Gastrocnemius medialis (tissue), 4 donors: ENCODE data around the gene BAHCC1. TPM values are rescaled to one million over a fixed set of nuclear protein-coding genes. Genes with fewer than 3 reads are reported as not detected.
A peak's percentile ranks its signal among the peaks of the same experiment; 100 is the strongest.

Experiments used
- ATAC-seq, 2 donors: fragments of 150-250 bp; one replicate each; pipeline ENCODE4 v1.9.1; 2016
- DNase-seq, 2 donors: peaks; one replicate each; pipeline ENCODE4 v3.0.0-alpha.2; 2019
- H3K27ac ChIP-seq, 4 donors: fragments of 200-600 bp; sonication (generic); 1 replicate in 1 of 4; 2 replicates in 3 of 4; pipeline ENCODE4 v1.5.1; 2016 to 2018; ENCODE audit warnings: mild to moderate bottlenecking in 2 of 4, moderate library complexity in 1 of 4
- H3K27me3 ChIP-seq, 3 donors: fragments of 200-600 bp; sonication (generic) in 2 of 3; 1 replicate in 1 of 3; 2 replicates in 2 of 3; pipeline versions ENCODE4 v1.5.1 to v1.6.0; 2016 to 2019; ENCODE audit warnings: mild to moderate bottlenecking in 1 of 3, moderate library complexity in 1 of 3
- H3K36me3 ChIP-seq, 2 donors: fragments of 200-600 bp; sonication (generic) in 1 of 2; one replicate each; pipeline ENCODE4 v1.5.1; 2017 to 2018
- H3K4me1 ChIP-seq, 2 donors: fragments of 200-600 bp; sonication (generic) in 1 of 2; one replicate each; pipeline ENCODE4 v1.5.1; 2016 to 2017; ENCODE audit warnings: mild to moderate bottlenecking in 2 of 2
- H3K4me3 ChIP-seq, 4 donors: fragments of 200-600 bp; sonication (generic) in 3 of 4; 1 replicate in 1 of 4; 2 replicates in 3 of 4; pipeline ENCODE4 v1.5.1; 2016 to 2019; ENCODE audit warnings: mild to moderate bottlenecking in 2 of 4
- H3K9me3 ChIP-seq, 3 donors: fragments of 200-600 bp; sonication (generic) in 2 of 3; 1 replicate in 1 of 3; 2 replicates in 2 of 3; pipeline ENCODE4 v1.5.1; 2016 to 2019
- POLR2A ChIP-seq, 2 donors: fragments of 450-650 bp; IDR thresholded peaks; one replicate each; pipeline ENCODE4 v1.6.1; 2017; ENCODE audit warnings: antibody characterized with exemption in 2 of 2, mild to moderate bottlenecking in 2 of 2, moderate library complexity in 2 of 2
- in situ Hi-C, 4 donors: fragments of 200-750 bp; cut with MboI; loops; one replicate each; pipeline versions ENCODE4 v1.15.0 to v1.8.0; 2017; ENCODE audit warnings: low sequenced_read_pairs in 4 of 4
- intact Hi-C: fragments of 100-400 bp; cut with DNase I; formaldehyde crosslinking; loops from one replicate; pipeline ENCODE4 v1.15.1; 2023; ENCODE audit warnings: low total_unique reads
- total RNA-seq, 4 donors: library from RNA; depleted of rRNA; stranded (reverse); fragments of >200 nt; gene quantifications; one replicate each; pipeline versions ENCODE4 v1.1.0 to v1.2.3, GENCODE V29; 2016
- TF ChIP-seq, protein P1 (sequence below), 5 experiments: fragments of 450-650 bp in 3 of 5; fragments of 200-600 bp in 2 of 5; sonication (generic) in 2 of 5; IDR thresholded peaks in 4 of 5; conservative IDR thresholded peaks in 1 of 5; 1 replicate in 4 of 5; 2 replicates in 1 of 5; pipeline ENCODE4 v1.5.1; 2016 to 2019; ENCODE audit warnings: antibody characterized with exemption in 5 of 5, mild to moderate bottlenecking in 3 of 5, moderate library complexity in 3 of 5

BAHCC1 gene
- total RNA-seq, 4 donors from 2014 or later = 2.5 to 8.4 (median 5.8) TPM

DNA sequence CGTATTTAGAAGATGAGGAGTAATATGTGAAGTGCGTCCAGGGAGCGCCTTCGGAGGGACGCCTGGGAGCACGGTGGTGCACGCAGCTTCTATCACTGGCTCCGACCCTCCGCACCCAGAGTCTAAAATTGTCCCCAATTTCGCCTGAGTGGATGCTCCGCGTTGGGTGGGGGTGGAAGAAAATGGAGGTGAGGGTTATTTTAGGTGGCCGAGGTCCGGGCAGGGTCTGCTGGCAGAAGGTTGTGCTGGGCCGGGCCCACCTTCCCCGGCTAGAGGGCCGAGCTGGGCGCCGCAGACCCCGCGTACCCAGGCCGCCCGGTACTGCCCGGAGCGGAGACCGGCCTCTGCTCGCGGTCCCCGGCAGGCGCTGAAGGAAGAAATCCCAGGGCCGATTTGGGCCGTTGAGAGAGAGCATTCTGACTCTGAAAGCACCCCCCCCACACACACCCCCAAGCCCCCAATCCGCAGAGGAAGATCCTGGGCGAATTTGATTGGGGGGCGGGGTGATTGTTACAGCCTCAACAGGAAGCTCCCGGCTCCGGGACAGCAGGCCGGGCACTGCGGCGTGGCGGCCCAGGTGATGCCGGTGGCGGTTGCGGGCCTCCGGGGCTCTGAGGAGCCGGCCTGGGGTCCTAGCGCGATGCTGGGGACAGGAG lies 3.0 kb downstream of the BAHCC1 start:
- H3K4me1 ChIP-seq = peaks cover 32 to 48% of the 10 kb centered on the region in 2 donors
- in situ Hi-C loops = loop anchor here in 1 of 4 donors (10.0 kb wide), 1 partner anchor 104 kb away; the partner anchor contains the start of gene SLC38A10
- H3K36me3 ChIP-seq = no peaks in the 10 kb centered on the region
- no peak for TF ChIP-seq POLR2A (IDR thresholded peaks at IDR 0.05)
- TF ChIP-seq, protein P1, sequence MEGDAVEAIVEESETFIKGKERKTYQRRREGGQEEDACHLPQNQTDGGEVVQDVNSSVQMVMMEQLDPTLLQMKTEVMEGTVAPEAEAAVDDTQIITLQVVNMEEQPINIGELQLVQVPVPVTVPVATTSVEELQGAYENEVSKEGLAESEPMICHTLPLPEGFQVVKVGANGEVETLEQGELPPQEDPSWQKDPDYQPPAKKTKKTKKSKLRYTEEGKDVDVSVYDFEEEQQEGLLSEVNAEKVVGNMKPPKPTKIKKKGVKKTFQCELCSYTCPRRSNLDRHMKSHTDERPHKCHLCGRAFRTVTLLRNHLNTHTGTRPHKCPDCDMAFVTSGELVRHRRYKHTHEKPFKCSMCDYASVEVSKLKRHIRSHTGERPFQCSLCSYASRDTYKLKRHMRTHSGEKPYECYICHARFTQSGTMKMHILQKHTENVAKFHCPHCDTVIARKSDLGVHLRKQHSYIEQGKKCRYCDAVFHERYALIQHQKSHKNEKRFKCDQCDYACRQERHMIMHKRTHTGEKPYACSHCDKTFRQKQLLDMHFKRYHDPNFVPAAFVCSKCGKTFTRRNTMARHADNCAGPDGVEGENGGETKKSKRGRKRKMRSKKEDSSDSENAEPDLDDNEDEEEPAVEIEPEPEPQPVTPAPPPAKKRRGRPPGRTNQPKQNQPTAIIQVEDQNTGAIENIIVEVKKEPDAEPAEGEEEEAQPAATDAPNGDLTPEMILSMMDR (IDR thresholded peaks at IDR 0.05 in 4 of 5, conservative IDR thresholded peaks at IDR 0.05 in 1 of 5) = no peak
- DNase-seq (no peak), ATAC-seq (no peak)
- intact Hi-C loops = no loop called here
- no peaks in the 10 kb centered on the region for H3K27me3 ChIP-seq
- H3K9me3 ChIP-seq = no peaks in the 10 kb centered on the region
- peak overlapping the region; percentile 72 to 84 (median 82) for H3K4me3 ChIP-seq
- peak overlapping the region; percentile 98 to 99 (median 99) for H3K27ac ChIP-seq

DNA sequence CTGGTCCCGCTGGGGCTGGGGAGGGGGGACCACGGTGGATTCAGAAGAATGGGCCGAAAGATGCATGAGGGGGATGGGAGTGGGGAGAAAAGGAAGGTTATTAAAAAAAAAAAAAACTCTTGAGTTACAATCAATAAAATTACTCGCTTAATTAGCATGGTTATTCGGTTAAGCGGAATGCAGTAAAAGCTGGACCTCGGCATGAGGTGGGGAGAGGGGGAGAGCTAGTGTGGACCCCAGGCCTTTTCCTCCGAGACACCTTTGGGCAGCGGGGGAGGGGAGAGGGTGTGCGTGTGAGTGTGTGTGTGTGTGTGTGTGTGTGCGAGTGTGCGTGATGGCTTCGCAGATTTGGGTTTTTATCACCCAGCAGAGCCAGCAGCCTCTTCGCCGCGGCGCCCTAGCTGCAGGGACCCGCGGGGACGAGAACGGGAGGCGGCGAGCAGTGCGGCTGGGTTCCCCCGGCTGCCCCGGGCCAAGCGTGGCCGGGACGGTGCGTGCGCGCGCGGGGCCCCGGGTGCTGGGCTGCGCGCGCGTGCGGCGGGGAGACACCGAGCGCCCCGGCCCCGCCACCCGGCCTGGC lies 3.7 kb downstream of the BAHCC1 start:
- intact Hi-C loops = no loop called here
- peak overlapping the region; percentile 72 to 84 (median 82) for H3K4me3 ChIP-seq
- peaks cover 37 to 54% of the 10 kb centered on the region in 2 donors for H3K4me1 ChIP-seq
- H3K9me3 ChIP-seq = no peaks in the 10 kb centered on the region
- in situ Hi-C loops = loop anchor here in 1 of 4 donors (10.0 kb wide), 1 partner anchor 104 kb away; the partner anchor contains the start of gene SLC38A10
- H3K27me3 ChIP-seq = no peaks in the 10 kb centered on the region
- H3K36me3 ChIP-seq = no peaks in the 10 kb centered on the region
- no peak for TF ChIP-seq POLR2A (IDR thresholded peaks at IDR 0.05)
- TF ChIP-seq, protein P1 (IDR thresholded peaks at IDR 0.05 in 4 of 5, conservative IDR thresholded peaks at IDR 0.05 in 1 of 5) = no peak
- peak overlapping the region; percentile 98 to 99 (median 99) for H3K27ac ChIP-seq
- DNase-seq (no peak), ATAC-seq (no peak)

DNA sequence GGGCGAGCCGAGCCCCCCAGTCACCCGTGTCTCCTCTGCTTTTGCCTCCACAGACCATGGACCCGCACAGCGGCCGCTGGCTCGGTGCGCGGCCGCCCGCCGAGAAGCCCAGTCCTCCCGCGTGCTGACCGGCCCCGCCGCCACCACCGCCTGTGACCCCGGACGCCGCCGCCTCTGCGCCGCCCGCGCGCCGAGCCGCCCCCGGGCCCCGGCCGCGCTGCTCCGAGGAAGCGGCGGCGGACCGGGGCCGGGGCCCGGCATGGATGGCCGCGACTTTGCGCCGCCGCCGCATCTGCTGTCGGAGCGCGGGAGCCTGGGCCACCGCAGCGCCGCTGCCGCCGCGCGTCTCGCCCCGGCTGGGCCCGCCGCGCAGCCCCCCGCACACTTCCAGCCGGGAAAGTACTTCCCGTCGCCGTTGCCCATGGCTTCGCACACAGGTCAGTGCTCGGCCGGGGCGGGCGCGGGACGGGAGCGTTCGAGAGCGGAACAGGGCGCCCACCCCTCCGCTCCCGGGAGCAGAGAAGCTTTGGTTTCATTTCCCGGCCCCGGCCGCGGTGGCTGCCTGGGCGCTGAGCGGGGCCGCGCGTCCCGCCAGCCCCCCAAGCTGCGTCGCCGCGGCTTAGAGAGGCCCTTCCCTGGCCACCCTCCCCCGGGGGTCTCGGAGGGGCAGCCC lies 4.4 kb downstream of the BAHCC1 start:
- in situ Hi-C loops (loop anchor here in 1 of 4 donors (10.0 kb wide), 1 partner anchor 105 kb away; the partner anchor contains the start of gene SLC38A10), intact Hi-C loops (loop anchor here (2.0 kb wide), 2 partner anchors 29 to 81 kb away; no protein-coding TSS in a partner anchor)
- peak overlapping the region; percentile 72 to 93 (median 84) for H3K4me3 ChIP-seq
- H3K4me1 ChIP-seq = peaks cover 38 to 54% of the 10 kb centered on the region in 2 donors
- no peaks in the 10 kb centered on the region for H3K27me3 ChIP-seq
- H3K27ac ChIP-seq = peak overlapping the region; percentile 98 to 99 (median 99)
- no peaks in the 10 kb centered on the region for H3K36me3 ChIP-seq
- TF ChIP-seq, protein P1 (IDR thresholded peaks at IDR 0.05 in 4 of 5, conservative IDR thresholded peaks at IDR 0.05 in 1 of 5) = no peak
- no peak for TF ChIP-seq POLR2A (IDR thresholded peaks at IDR 0.05)
- H3K9me3 ChIP-seq = no peaks in the 10 kb centered on the region
- DNase-seq (no peak), ATAC-seq (peak in 1 of 2 donors; percentile 18)

DNA sequence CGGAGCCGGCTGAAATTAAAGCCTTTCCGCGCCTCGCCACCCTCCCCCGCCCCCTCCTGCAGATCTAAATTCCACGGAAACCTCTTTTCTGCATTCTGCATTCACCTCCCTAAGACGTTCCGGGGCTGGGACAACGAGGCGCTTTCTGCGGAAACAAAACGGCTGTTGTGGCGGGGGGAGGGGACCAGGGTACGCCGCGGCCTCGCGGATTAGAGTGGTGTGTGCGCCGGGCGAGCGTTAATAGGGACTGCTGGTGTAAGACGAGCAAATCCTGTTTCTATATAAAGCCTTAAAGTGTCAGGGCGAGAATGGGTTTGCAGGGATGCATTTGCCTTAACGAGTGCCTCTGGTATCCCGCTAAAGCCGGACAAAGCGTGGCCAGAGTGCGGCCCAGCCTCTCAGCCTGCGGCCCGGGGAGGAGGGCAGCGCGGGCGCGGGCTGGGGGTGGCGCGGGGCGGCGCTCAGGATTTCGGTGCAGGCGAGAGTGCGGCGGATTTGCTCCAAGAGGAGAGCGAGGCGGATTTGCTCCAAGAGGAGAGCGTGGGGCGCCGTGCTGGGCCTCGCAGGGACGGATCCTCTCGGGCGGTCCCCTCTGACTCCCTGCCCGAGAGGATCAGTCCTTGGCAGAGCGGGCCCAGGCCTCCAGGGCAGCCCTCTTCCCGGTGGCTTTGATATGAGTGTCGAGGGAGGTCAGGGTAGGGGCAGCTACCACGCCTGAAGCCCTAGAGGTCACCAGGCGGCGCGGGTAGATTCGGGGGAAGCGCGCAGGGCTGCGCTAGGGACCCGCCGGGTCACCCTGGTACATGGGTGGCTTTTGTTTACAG lies 5.1 kb downstream of the BAHCC1 start:
- H3K9me3 ChIP-seq = no peaks in the 10 kb centered on the region
- intact Hi-C loops = loop anchor here (2.0 kb wide), 2 partner anchors 28 to 80 kb away; no protein-coding TSS in a partner anchor
- peak; percentile 58 to 62 for DNase-seq
- H3K36me3 ChIP-seq = no peaks in the 10 kb centered on the region
- no peaks in the 10 kb centered on the region for H3K27me3 ChIP-seq
- H3K4me3 ChIP-seq = peak overlapping the region; percentile 72 to 93 (median 84)
- peak overlapping the region; percentile 98 to 99 (median 99) for H3K27ac ChIP-seq
- peak; percentile 20 to 33 for ATAC-seq
- H3K4me1 ChIP-seq = peaks cover 41 to 58% of the 10 kb centered on the region in 2 donors
- TF ChIP-seq POLR2A (IDR thresholded peaks at IDR 0.05) = peak; percentile 51 to 69
- TF ChIP-seq, protein P1 (IDR thresholded peaks at IDR 0.05 in 4 of 5, conservative IDR thresholded peaks at IDR 0.05 in 1 of 5) = no peak
- in situ Hi-C loops = no loop called here
